HepG2 (cell line): Measurements from ENCODE around the gene MIB2. TPM values are rescaled to one million over a fixed set of nuclear protein-coding genes. Genes with fewer than 3 reads are reported as not detected.

Experiments
- ATF3 ChIP-seq: sonication (generic); formaldehyde crosslinking; IDR thresholded peaks from 2 replicates; pipeline ENCODE4 v1.4.0; 2020; ENCODE audit warnings: missing genetic modification reagents
- ATF4 ChIP-seq, 2 experiments: fragments of 450-650 bp in 1 of 2; sonication (generic) in 1 of 2; formaldehyde crosslinking; IDR thresholded peaks; 2 replicates each; pipeline versions ENCODE4 v1.5.0 to v1.8.0; 2020 to 2022; ENCODE audit warnings: mild to moderate bottlenecking in 1 of 2, missing genetic modification reagents in 1 of 2
- FOXP4 ChIP-seq: sonication (generic); formaldehyde crosslinking; IDR thresholded peaks from 2 replicates; pipeline ENCODE4 v1.4.0; 2020; ENCODE audit warnings: missing genetic modification reagents
- MEIS2 ChIP-seq: sonication (generic); formaldehyde crosslinking; IDR thresholded peaks from 2 replicates; pipeline ENCODE4 v1.9.0; 2021; ENCODE audit warnings: mild to moderate bottlenecking, missing genetic modification reagents
- MLX ChIP-seq: IDR thresholded peaks from 2 replicates; pipeline ENCODE4 v1.6.1; 2016
- MNT ChIP-seq: fragments of 450-650 bp; IDR thresholded peaks from 2 replicates; pipeline ENCODE4 v1.6.1; 2016
- MXI1 ChIP-seq: IDR thresholded peaks from 3 replicates; pipeline ENCODE4 v1.6.1; 2012; ENCODE audit warnings: low read depth, low read length, inconsistent platforms, borderline replicate concordance
- NFIC ChIP-seq: IDR thresholded peaks from 2 replicates; pipeline ENCODE4 v1.6.1; 2012; ENCODE audit warnings: mild to moderate bottlenecking, low read length, inconsistent platforms
- RBM39 ChIP-seq: fragments of 200-400 bp; formaldehyde crosslinking; IDR thresholded peaks from one replicate; pipeline ENCODE4 v1.6.1; 2018; ENCODE audit warnings: antibody characterized with exemption, mild to moderate bottlenecking, low read depth, low read length; ENCODE audit not compliant: poor library complexity, severe bottlenecking
- SNAPC5 ChIP-seq: sonication (generic); formaldehyde crosslinking; IDR thresholded peaks from 2 replicates; pipeline ENCODE4 v1.8.1; 2023; ENCODE audit warnings: mild to moderate bottlenecking, missing genetic modification reagents, borderline replicate concordance
- SOX5 ChIP-seq: IDR thresholded peaks from 2 replicates; pipeline ENCODE4 v1.6.1; 2016; ENCODE audit warnings: borderline replicate concordance
- SOX6 ChIP-seq, 2 experiments: fragments of 450-650 bp in 1 of 2; sonication (generic) in 1 of 2; formaldehyde crosslinking in 1 of 2; IDR thresholded peaks; 2 replicates each; pipeline versions ENCODE4 v1.4.0 to v1.6.1; 2017 to 2020; ENCODE audit warnings: antibody characterized with exemption in 1 of 2, mild to moderate bottlenecking in 1 of 2, missing genetic modification reagents in 1 of 2
- ZBTB7A ChIP-seq: sonication (generic); formaldehyde crosslinking; IDR thresholded peaks from 2 replicates; pipeline ENCODE4 v1.8.0; 2022; ENCODE audit warnings: mild to moderate bottlenecking, missing genetic modification reagents
- ZC3H13 ChIP-seq: sonication (generic); formaldehyde crosslinking; IDR thresholded peaks from 2 replicates; pipeline ENCODE4 v1.8.1; 2023; ENCODE audit warnings: mild to moderate bottlenecking, missing genetic modification reagents, moderate library complexity
- ZMAT3 ChIP-seq: sonication (generic); formaldehyde crosslinking; conservative IDR thresholded peaks from 2 replicates; pipeline ENCODE4 v1.7.0; 2021; ENCODE audit warnings: missing genetic modification reagents
- ZNF382 ChIP-seq: sonication (generic); formaldehyde crosslinking; IDR thresholded peaks from 2 replicates; pipeline ENCODE4 v1.5.0; 2020; ENCODE audit warnings: missing genetic modification reagents, mild to moderate bottlenecking, borderline replicate concordance
- ZNF557 ChIP-seq: sonication (generic); formaldehyde crosslinking; IDR thresholded peaks from 2 replicates; pipeline ENCODE4 v1.4.0; 2020; ENCODE audit warnings: missing genetic modification reagents
- polyA plus RNA-seq, 8 experiments: library from polyadenylated mRNA; depleted of rRNA in 3 of 8; stranded (reverse) in 7 of 8; unstranded in 1 of 8; fragments of >200 nt; fragmentation: Illumina TruSeq in 4 of 8; extraction: Trizol in 4 of 8; gene quantifications; 2 replicates each; pipeline versions ENCODE4 v1.2.1 to v1.2.3, GENCODE V29; 2011 to 2016; ENCODE audit warnings: low read depth in 4 of 8, missing spikeins in 1 of 8, mixed read lengths in 1 of 8; ENCODE audit not compliant: insufficient read depth in 1 of 8
- total RNA-seq, 5 experiments: library from RNA; depleted of rRNA; stranded (reverse); fragments of >200 nt; fragmentation: Illumina TruSeq; extraction: Trizol; gene quantifications; 2 replicates each; pipeline ENCODE4 v1.2.3, GENCODE V29; 2016; ENCODE audit warnings: low read depth in 1 of 5

Gene MIB2
- total and polyA plus RNA-seq, 2 of the 13 experiments (the other 11 are each of a cell fraction or from before 2014, with no cell fraction given): 19.9 to 30.4 TPM

GRCh38 chr1:1574721-1575537, 40.4 kb upstream of the MIB2 start, which contains the start of gene SSU72 (continued):
- no peak for TF ChIP-seq RBM39
- peak; percentile 42; the same call in 1 of the 2 replicates for TF ChIP-seq ATF3
- peak; percentile 84; the same call in 2 of the 3 replicates for TF ChIP-seq MXI1
- TF ChIP-seq SOX5 (CRISPR knock-in tag): no peak
- TF ChIP-seq ZMAT3 (CRISPR knock-in tag): no peak
- no peak for TF ChIP-seq SOX6 (IDR thresholded peaks at IDR 0.05)
- peak; percentile 45; the same call in 1 of the 2 replicates for TF ChIP-seq SOX6 (CRISPR knock-in tag; IDR thresholded peaks at IDR 0.05)
- no peak; a peak in 1 of 4 replicates for TF ChIP-seq ATF4 (CRISPR knock-in tag; IDR thresholded peaks at IDR 0.05)
- TF ChIP-seq MNT: no peak
- no peak for TF ChIP-seq SNAPC5
- TF ChIP-seq ZNF382 (CRISPR knock-in tag): no peak
- TF ChIP-seq ZC3H13 (CRISPR knock-in tag): no peak; the same call in 1 of the 2 replicates
- no peak for TF ChIP-seq ZBTB7A
- no peak for TF ChIP-seq NFIC
- 0 out of 2 replicates have a peak, but pooled peaks have one; percentile 25 for TF ChIP-seq FOXP4 (CRISPR knock-in tag)
- TF ChIP-seq MEIS2 (CRISPR knock-in tag): peak; percentile 48; the same call in 1 of the 2 replicates
- TF ChIP-seq ZNF557 (CRISPR knock-in tag): no peak; the same call in 1 of the 2 replicates
- no peak for TF ChIP-seq MLX (CRISPR knock-in tag)
